ENCODE results near the gene GSAP. TPM values are rescaled to one million over a fixed set of nuclear protein-coding genes. Genes with fewer than 3 reads are reported as not detected.

GSAP gene
- total and polyA plus RNA-seq, 2 of the 4 experiments (the other 2 are of a cell fraction), result 1.6 to 1.8 TPM

- Histone ChIP-seq H2BK15ac (ENCODE audit: low read depth, low read length) (peak overlapping the region; percentile 73; the same call in 2 of the 3 replicates), H3K4me1 (ENCODE audit: control insufficient read depth, insufficient read depth, low read length) (peaks cover 3% of the 10 kb centered on the region), H2BK20ac (ENCODE audit: low read depth, low read length) (no peak overlapping the region), H4K91ac (ENCODE audit: insufficient read depth, low read depth, low read length) (0 out of 2 replicates have a peak overlapping the region, but pooled peaks have one; percentile 5), H3K9me1 (ENCODE audit: insufficient read depth, low read length) (no peaks in the 10 kb centered on the region), H2AK9ac (replicated peaks; ENCODE audit: low read depth, low read length, poor library complexity) (peak overlapping the region; percentile 57), H2BK120ac (ENCODE audit: low read depth, low read length) (peak overlapping the region; percentile 80), H2AK5ac (ENCODE audit: low read depth, low read length) (peak overlapping the region; percentile 47; the same call in 1 of the 2 replicates), H3K4ac (ENCODE audit: low read depth, low read length) (peak overlapping the region; percentile 51), H4K20me1 (ENCODE audit: insufficient read depth, low read length) (no peaks in the 10 kb centered on the region), H3K4me3 (ENCODE audit: insufficient read depth, low read depth, low read length) (peak overlapping the region; percentile 72), H3K18ac (ENCODE audit: low read depth, low read length) (peak overlapping the region; percentile 1; the same call in 1 of the 2 replicates), H3K27ac (ENCODE audit: insufficient read depth, low read length) (no peak overlapping the region; the same call in 1 of the 2 replicates), H3K56ac (ENCODE audit: extremely low read depth, insufficient read depth, low read length) (no peak overlapping the region), H3K14ac (replicated peaks; ENCODE audit: low read depth, low read length) (0 out of 2 replicates have a peak overlapping the region, but pooled peaks have one; percentile 30), H4K8ac (ENCODE audit: low read depth in 2 of 2, low read length in 2 of 2) (peak overlapping the region; percentile 55 to 90), H3K9me3 (ENCODE audit: control insufficient read depth, insufficient read depth, low read length) (no peaks in the 10 kb centered on the region), H3K27me3 (ENCODE audit: control insufficient read depth, insufficient read depth, low read length) (no peaks in the 10 kb centered on the region), H2BK5ac (ENCODE audit: low read depth, low read length, poor library complexity, severe bottlenecking) (no peak overlapping the region), H3K36me3 (ENCODE audit: control insufficient read depth, insufficient read depth, low read length) (no peaks in the 10 kb centered on the region), H4K5ac (ENCODE audit: low read depth, low read length) (peak overlapping the region; percentile 39), H3K23ac (ENCODE audit: low read depth, low read length) (peak overlapping the region; percentile 26; the same call in 1 of the 2 replicates), H3K4me2 (ENCODE audit: low read depth, low read length) (peak overlapping the region; percentile 36), H2AFZ (replicated peaks; ENCODE audit: low read length, poor library complexity) (peak overlapping the region; percentile 95), H3K9ac (ENCODE audit: low read depth, low read length) (no peak overlapping the region), H3K79me1 (ENCODE audit: low read depth in 1 of 2, low read length in 2 of 2) (peaks cover 0 to 11% of the 10 kb centered on the region in 2 experiments; a peak in 1 of 4 replicates)
- in situ Hi-C loops (cut with MboI; ENCODE audit: low sequenced_read_pairs), result no loop called here
- ChIA-PET CTCF (no interaction called here), POLR2A (ENCODE audit: unreplicated experiment) (interaction anchor here (0.6 kb wide), 3 partner anchors 9 to 337 kb away, joined by 6 to 19 read pairs (median 15); no protein-coding TSS in a partner anchor)
- 57% methylated on average over 11 of the region's 20 CpGs; no CpG with 5 or more reads in 1 of the 2 experiments for WGBS, 2 experiments (ENCODE audit: extremely low coverage in 2 of 2, insufficient read length in 1 of 2)
- dilution Hi-C loops (cut with HindIII; ENCODE audit: low sequenced_read_pairs, unreplicated experiment), result no loop called here
- TF ChIP-seq CEBPB (IDR thresholded peaks at IDR 0.05; ENCODE audit: low read depth, low read length) (no peak), NFE2L2 (IDR thresholded peaks at IDR 0.05; ENCODE audit: low read depth, low read length) (no peak), MAZ (IDR thresholded peaks at IDR 0.05; ENCODE audit: borderline replicate concordance, low read depth, low read length) (no peak), POLR2A (IDR thresholded peaks at IDR 0.05; ENCODE audit: low read depth, low read length) (no peak), FOS (IDR thresholded peaks at IDR 0.05; ENCODE audit: low read depth, low read length) (no peak), MXI1 (IDR thresholded peaks at IDR 0.05; ENCODE audit: borderline replicate concordance, low read depth, low read length) (no peak), RFX5 (IDR thresholded peaks at IDR 0.05; ENCODE audit: low read depth, low read length) (no peak)
- TF ChIP-seq, protein P1, sequence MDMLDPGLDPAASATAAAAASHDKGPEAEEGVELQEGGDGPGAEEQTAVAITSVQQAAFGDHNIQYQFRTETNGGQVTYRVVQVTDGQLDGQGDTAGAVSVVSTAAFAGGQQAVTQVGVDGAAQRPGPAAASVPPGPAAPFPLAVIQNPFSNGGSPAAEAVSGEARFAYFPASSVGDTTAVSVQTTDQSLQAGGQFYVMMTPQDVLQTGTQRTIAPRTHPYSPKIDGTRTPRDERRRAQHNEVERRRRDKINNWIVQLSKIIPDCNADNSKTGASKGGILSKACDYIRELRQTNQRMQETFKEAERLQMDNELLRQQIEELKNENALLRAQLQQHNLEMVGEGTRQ (IDR thresholded peaks at IDR 0.05; ENCODE audit: low read depth, low read length), result no peak
- TF ChIP-seq, protein P2, sequence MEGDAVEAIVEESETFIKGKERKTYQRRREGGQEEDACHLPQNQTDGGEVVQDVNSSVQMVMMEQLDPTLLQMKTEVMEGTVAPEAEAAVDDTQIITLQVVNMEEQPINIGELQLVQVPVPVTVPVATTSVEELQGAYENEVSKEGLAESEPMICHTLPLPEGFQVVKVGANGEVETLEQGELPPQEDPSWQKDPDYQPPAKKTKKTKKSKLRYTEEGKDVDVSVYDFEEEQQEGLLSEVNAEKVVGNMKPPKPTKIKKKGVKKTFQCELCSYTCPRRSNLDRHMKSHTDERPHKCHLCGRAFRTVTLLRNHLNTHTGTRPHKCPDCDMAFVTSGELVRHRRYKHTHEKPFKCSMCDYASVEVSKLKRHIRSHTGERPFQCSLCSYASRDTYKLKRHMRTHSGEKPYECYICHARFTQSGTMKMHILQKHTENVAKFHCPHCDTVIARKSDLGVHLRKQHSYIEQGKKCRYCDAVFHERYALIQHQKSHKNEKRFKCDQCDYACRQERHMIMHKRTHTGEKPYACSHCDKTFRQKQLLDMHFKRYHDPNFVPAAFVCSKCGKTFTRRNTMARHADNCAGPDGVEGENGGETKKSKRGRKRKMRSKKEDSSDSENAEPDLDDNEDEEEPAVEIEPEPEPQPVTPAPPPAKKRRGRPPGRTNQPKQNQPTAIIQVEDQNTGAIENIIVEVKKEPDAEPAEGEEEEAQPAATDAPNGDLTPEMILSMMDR (conservative IDR thresholded peaks at IDR 0.05; ENCODE audit: low read depth, low read length), result no peak
- intact Hi-C loops (cut with micrococcal nuclease), result no loop called here
- no TSS peak for BruUV-seq (replicated peaks)
- ATAC-seq (ENCODE audit: low read depth), result no peak; the same call in 1 of the 2 replicates
- no peak for DNase-seq
Measured at GRCh38 chr7:77416621-77417371, 647 bp upstream of the GSAP start.

All from IMR-90 (cell line).